D721Med (cell line): ENCODE results near the gene MCRIP1.

ENCODE experiments used
- DNase-seq: peaks from one replicate; pipeline ENCODE4 v3.0.0; 2011; ENCODE audit warnings: low spot score; ENCODE audit not compliant: insufficient read length
- FAIRE-seq: peaks from 2 replicates; lab custom pipeline; 2011; peaks lifted over from hg19 to GRCh38; lab: Jason Lieb, UNC
- CTCF ChIP-seq: IDR thresholded peaks from 2 replicates; pipeline ENCODE4 v1.5.1; 2012; ENCODE audit warnings: mild to moderate bottlenecking, control low read depth; ENCODE audit not compliant: insufficient read depth; ENCODE audit errors: missing control alignments

The MCRIP1 gene

GRCh38 chr17:81814748-81815645 lies 18.1 kb downstream of the MCRIP1 start:
- FAIRE-seq = no peak
- no peak for TF ChIP-seq CTCF

GRCh38 chr17:81813861-81814683 lies 19.0 kb downstream of the MCRIP1 start:
- TF ChIP-seq CTCF = no peak
- FAIRE-seq (no peak), DNase-seq (no peak)

More at GRCh38 chr17:81814748-81815645, 18.1 kb downstream of the MCRIP1 start:
- no peak for DNase-seq

GRCh38 chr17:81813371-81813684 lies 19.8 kb downstream of the MCRIP1 start:
- FAIRE-seq = no peak
- TF ChIP-seq CTCF = no peak
- no peak for DNase-seq

GRCh38 chr17:81812571-81813370 lies 20.3 kb downstream of the MCRIP1 start:
- no peak for DNase-seq
- FAIRE-seq = no peak

GRCh38 chr17:81811705-81812570 lies 21.2 kb downstream of the MCRIP1 start:
- FAIRE-seq (no peak), DNase-seq (no peak)
- TF ChIP-seq CTCF = no peak

More at GRCh38 chr17:81812571-81813370, 20.3 kb downstream of the MCRIP1 start:
- no peak for TF ChIP-seq CTCF
